ENCODE results near the gene ERCC8. TPM values are rescaled to one million over a fixed set of nuclear protein-coding genes. Genes with fewer than 3 reads are reported as not detected.

Gene ERCC8
- total and polyA plus RNA-seq, 12 donors = 3.7 to 23.3 (median 9.7) TPM

DNA sequence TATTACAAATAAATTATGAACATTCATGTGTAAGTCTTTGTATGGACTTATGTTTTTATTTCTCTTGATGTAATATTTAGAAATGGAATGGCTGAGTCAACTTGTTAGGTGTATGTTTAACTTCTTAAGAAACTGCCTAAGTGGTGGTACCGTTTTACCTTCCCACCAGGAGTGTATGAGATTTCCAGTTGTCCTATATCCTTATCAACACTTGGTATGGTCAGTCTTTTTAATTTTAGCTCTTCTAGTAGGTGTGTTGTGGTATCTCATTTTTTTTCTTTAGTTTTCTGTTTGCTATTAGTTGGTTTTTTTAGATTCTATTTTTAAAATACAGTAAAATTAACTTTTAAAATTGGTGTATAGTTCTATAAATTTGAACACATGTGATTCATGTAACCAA lies 3.9 kb upstream of the ERCC8 start:
- Histone ChIP-seq H3K4me1 (replicated peaks in 1 of 2) (peaks cover 11 to 17% of the 10 kb centered on the region in 2 donors), H3K36me3 (replicated peaks in 1 of 2) (no peaks in the 10 kb centered on the region), H3K27me3 (no peaks in the 10 kb centered on the region), H3K4me3 (no peak overlapping the region), H3K27ac (no peak overlapping the region), H3K9me3 (replicated peaks in 1 of 3) (no peaks in the 10 kb centered on the region)
- 97 to 100% (median 98%) methylated on average over 1 of the region's 1 CpG for WGBS, 4 donors
- intact Hi-C loops (cut with DNase I) = no loop called here
- no peak for TF ChIP-seq POLR2A (IDR thresholded peaks at IDR 0.05)
- TF ChIP-seq, protein P1, sequence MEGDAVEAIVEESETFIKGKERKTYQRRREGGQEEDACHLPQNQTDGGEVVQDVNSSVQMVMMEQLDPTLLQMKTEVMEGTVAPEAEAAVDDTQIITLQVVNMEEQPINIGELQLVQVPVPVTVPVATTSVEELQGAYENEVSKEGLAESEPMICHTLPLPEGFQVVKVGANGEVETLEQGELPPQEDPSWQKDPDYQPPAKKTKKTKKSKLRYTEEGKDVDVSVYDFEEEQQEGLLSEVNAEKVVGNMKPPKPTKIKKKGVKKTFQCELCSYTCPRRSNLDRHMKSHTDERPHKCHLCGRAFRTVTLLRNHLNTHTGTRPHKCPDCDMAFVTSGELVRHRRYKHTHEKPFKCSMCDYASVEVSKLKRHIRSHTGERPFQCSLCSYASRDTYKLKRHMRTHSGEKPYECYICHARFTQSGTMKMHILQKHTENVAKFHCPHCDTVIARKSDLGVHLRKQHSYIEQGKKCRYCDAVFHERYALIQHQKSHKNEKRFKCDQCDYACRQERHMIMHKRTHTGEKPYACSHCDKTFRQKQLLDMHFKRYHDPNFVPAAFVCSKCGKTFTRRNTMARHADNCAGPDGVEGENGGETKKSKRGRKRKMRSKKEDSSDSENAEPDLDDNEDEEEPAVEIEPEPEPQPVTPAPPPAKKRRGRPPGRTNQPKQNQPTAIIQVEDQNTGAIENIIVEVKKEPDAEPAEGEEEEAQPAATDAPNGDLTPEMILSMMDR (IDR thresholded peaks at IDR 0.05) = no peak
- no peak for DNase-seq

DNA sequence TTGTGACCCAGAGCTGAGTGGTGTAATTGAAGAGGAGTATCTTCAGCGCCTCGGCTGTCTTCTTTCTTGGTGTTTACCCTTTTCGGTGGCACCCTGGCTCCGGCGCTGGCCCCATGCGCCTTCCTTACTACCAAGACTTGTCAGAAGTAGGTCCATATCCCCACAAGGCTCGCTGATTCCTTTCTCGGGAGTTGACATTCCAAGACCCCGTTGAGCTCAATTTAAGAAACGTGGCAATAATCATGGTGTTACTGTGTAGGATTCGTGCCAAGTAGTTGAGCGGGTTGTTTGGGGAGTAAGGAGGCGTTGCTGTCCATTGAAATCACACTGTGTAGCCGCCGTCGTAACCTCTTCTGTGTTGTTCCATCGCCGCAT lies 930 bp upstream of the ERCC8 start:
- H3K4me1 ChIP-seq (replicated peaks in 1 of 2) = peaks cover 11 to 18% of the 10 kb centered on the region in 2 donors
- H3K27ac ChIP-seq = peak overlapping the region; percentile 18 to 84 (median 74)
- H3K36me3 ChIP-seq (replicated peaks in 1 of 2) = no peaks in the 10 kb centered on the region
- no peaks in the 10 kb centered on the region for H3K9me3 ChIP-seq (replicated peaks in 1 of 3)
- H3K27me3 ChIP-seq = no peaks in the 10 kb centered on the region
- peak in 4 of 7 donors; percentile 24 to 47 (median 36) for DNase-seq
- intact Hi-C loops (cut with DNase I) = no loop called here
- TF ChIP-seq, protein P1 (IDR thresholded peaks at IDR 0.05) = no peak
- TF ChIP-seq POLR2A (IDR thresholded peaks at IDR 0.05) = no peak
- 1 to 11% (median 2%) methylated on average over 15 to 18 of the region's 18 CpGs for WGBS, 4 donors
- H3K4me3 ChIP-seq = peak overlapping the region in 3 of 4 donors; percentile 66 to 92 (median 79)

DNA sequence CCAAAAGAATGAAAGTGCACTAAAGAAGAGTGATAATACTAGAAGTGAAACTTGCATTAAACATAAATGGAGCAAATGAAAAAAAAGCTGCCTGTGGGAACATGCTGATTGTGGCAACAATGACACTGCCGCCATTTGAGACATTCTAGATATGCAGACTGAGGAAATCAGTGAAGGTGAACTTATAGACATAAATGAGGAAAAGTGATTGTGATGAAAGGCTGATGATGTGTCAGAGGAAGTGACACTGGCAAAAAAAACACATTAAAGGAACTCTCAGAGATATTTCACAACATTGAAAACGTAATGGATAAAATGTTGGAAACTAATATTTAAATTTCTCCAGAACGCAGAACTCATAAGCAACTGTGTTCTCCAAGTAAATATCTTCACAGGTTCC lies 1.2 kb downstream of the ERCC8 start:
- H3K27me3 ChIP-seq = no peaks in the 10 kb centered on the region
- intact Hi-C loops (cut with DNase I) = no loop called here
- H3K36me3 ChIP-seq (replicated peaks in 1 of 2) = no peaks in the 10 kb centered on the region
- no peak for DNase-seq
- TF ChIP-seq, protein P1 (IDR thresholded peaks at IDR 0.05) = no peak
- no peak for TF ChIP-seq POLR2A (IDR thresholded peaks at IDR 0.05)
- WGBS, 4 donors = 59 to 65% (median 63%) methylated on average over 3 of the region's 3 CpGs
- peaks cover 11 to 18% of the 10 kb centered on the region in 2 donors for H3K4me1 ChIP-seq (replicated peaks in 1 of 2)
- H3K27ac ChIP-seq = no peak overlapping the region
- H3K9me3 ChIP-seq (replicated peaks in 1 of 3) = no peaks in the 10 kb centered on the region
- H3K4me3 ChIP-seq = no peak overlapping the region

DNA sequence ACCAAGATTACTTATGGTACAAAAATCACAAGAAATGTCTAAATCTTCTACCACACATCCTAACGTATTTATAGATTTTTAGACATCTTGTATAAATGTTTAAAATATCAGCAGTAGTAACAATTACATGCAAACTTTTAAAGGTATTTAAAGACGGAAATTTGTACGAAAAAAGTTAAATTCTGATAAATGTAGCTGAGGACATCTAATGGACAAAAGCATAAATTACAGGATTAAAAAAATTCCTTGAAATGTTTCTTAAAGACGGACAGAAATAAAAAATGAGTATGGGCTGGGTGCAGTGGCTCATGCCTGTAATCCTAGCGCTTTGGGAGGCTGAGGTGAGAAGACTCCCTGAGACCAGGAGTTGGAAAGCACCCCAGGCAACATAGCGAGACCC lies 15.8 kb downstream of the ERCC8 start:
- Histone ChIP-seq H3K4me3 (no peak overlapping the region), H3K9me3 (replicated peaks in 1 of 3) (no peaks in the 10 kb centered on the region), H3K27ac (no peak overlapping the region), H3K27me3 (no peaks in the 10 kb centered on the region), H3K4me1 (replicated peaks in 1 of 2) (no peaks in the 10 kb centered on the region), H3K36me3 (replicated peaks in 1 of 2) (no peaks in the 10 kb centered on the region)
- 74 to 83% (median 82%) methylated on average over 6 of the region's 6 CpGs for WGBS, 4 donors
- no peak for DNase-seq
- TF ChIP-seq POLR2A (IDR thresholded peaks at IDR 0.05) = no peak
- TF ChIP-seq, protein P1 (IDR thresholded peaks at IDR 0.05) = peak in 1 of 6 experiments; percentile 23
- intact Hi-C loops (cut with DNase I) = no loop called here
